OCI-LY1 (cell line): ENCODE results near the gene NOX1.

Experiments used
- CTCF ChIP-seq: fragments of 200-600 bp; sonication (generic), shearing (Covaris generic); IDR thresholded peaks from 2 replicates; pipeline ENCODE4 v1.5.1; 2017; ENCODE audit warnings: mild to moderate bottlenecking, antibody characterized with exemption, low read length, moderate library complexity, mixed read lengths
- EZH2 ChIP-seq: fragments of 200-600 bp; sonication (generic), shearing (Covaris generic); IDR thresholded peaks from 2 replicates; pipeline ENCODE4 v1.8.0; 2017; ENCODE audit warnings: borderline replicate concordance, mixed run types, mild to moderate bottlenecking, antibody characterized with exemption, low read length, moderate library complexity, mixed read lengths

GRCh38 chrX:100904433-100904832 is 30.3 kb upstream of the NOX1 start:
- TF ChIP-seq CTCF (no peak), EZH2 (no peak)
